HL-60/S4 (cell line): ENCODE data around the gene DCST2.

Experiments
- in situ Hi-C: fragments of 300-500 bp; cut with MboI; formaldehyde crosslinking; loops from 2 replicates; pipeline ENCODE4 v1.14.3; 2022; ENCODE audit warnings: low sequenced_read_pairs

The DCST2 gene

DNA sequence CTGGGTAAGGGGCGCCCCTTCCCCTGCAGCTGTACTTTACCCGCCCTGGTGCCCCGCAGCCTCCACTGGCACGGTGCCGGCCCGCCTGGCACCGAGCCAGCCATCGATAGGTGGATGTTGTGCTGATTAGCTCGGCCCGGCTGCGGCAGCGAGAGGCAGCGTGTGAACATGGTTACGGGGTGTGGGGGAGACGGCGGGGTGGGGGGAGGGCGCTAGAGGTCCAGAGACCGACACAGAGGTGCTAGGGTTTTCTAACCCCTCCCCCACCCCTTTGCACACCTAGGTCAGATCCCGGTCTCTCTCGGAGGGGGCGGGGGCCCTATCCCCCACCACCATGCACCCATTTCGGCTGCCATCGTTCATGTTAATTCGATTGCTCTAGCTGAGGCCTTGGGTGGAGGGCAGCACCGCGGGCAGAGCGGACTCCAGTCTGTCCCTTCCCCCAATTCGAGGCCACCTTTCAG is 36.6 kb upstream of the DCST2 start:
- in situ Hi-C loops: loop anchor here (25.0 kb wide), 1 partner anchor 508 kb away; the partner anchor contains the start of genes CHRNB2 and UBE2Q1

DNA sequence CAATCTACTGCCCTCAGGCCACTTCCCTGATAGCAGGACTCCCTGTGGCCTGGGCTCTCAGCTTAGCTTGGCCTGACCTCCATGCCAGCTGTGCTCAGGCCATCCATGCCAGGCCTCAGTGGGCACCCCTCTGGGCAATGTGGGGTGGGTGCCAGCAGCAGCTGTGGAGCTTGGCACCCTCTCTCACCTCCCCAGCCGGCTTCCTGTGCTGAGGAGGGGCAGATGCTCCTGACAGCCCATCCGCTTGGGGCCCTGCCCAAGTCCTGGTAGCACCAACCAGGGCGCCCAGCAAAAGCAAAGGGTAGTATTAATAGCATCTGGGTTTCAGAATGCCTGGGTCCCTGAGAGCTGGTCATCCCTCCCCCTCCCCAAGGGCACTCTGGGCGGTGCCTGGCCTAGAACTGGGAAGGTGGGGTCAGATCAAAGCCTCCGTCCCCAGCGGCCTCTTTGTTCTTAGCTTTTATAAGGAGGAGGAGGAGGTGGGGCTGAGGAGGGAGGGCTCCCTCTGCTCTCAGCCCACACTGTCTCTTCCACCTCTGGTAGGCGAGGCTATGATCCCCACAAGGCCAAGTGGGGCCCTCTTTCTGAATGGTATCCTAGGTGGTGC is 36.1 kb upstream of the DCST2 start:
- in situ Hi-C loops: loop anchor here (25.0 kb wide), 1 partner anchor 507 kb away; the partner anchor contains the start of genes CHRNB2 and UBE2Q1

DNA sequence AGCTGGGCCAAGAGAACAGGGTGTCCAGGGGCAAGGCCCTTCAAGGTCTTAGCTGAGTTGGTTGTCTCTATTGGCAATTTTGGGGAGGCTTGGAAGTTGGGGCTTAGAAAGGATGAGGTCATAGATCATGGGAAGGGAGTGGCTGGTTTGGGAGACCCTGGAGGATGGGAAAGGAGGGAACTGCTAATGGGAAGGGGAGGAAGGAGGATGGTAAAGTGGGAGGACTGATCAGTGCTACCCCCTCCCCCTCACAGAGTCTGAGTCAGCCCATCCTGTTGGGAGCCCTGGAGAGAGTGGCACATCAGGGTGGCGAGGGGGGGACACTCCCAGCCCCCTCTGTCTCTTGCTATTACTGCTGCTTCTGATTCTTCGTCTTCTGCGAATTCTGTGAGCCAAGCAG is 35.0 kb upstream of the DCST2 start:
- in situ Hi-C loops: loop anchor here (25.0 kb wide), 1 partner anchor 506 kb away; the partner anchor contains the start of genes CHRNB2 and UBE2Q1

DNA sequence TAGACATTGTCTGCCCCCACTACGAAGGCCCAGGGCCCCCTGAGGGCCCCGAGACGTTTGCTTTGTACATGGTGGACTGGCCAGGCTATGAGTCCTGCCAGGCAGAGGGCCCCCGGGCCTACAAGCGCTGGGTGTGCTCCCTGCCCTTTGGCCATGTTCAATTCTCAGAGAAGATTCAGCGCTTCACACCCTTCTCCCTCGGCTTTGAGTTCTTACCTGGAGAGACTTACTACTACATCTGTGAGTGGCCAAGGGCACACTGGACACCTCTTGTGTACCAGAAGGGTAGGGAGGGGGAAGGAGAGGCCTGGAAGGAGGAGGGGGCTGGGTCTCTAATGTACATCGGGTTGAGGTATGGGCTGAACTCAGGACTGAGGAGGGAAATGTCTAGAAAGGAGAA is 33.2 kb upstream of the DCST2 start:
- in situ Hi-C loops: loop anchor here (25.0 kb wide), 1 partner anchor 504 kb away; the partner anchor contains the start of genes CHRNB2 and UBE2Q1

DNA sequence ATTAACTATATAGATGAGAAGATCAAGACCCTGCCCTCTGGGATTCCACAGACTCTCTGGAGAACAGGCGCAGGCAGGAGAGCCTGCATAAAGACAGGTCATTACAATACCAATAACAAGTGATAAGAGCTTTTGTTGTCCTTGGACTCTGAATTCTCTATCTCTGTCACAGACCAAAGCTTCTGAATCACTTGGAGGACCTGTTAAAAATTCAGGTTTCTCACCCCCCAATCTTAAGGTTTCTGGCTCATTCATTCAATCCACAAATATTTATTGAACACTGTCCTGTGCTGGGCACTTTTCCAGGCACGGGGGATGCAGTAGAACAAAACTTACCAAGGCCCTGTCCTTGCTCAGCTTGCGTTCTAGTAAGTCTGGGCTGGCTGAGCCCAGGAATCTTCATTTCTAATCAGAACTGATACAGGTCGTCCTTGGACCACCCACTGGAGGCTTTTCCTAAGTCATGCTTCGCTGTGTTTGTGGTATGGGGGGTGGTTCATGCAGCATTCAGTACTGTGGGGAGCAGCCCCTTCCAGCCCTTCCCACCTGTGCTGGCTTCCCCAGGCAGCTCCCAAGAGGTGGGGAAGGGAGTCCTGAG is 31.4 kb upstream of the DCST2 start:
- in situ Hi-C loops: loop anchor here (25.0 kb wide), 1 partner anchor 503 kb away; the partner anchor contains the start of genes CHRNB2 and UBE2Q1

DNA sequence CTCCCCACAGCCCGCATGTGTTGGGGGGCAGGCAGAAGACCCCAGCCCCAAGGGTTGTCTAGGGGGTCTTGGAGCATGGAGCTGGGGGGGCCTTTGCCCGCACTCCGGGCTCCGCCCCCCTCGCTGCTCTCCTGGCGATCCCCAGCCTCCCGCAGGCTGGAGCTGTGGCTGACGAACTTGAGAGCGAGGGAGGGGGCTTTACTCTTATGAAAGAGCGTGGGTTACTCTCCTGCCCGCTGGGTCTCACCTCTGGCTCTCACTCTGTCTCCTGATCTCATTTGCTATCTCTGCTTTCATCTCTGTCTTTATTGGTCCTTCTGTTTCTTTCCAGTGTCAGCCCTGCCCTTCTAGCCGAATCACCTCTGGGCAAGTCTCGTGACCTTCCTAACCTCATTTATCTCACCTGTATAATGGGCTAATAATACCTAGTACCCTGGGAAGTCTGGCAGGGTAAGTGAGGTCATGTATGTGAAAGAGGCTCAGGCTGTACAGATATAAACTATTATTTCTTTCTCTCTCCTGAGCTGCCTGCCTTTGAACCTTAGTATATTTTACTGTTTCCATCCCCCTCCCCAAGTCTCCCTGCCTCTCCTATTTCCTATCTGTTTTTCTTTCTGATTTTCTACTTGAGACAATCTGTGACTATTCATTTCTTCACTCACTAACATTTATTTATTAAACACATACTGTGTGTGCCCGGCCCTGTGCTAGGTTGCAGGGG is 30.7 kb upstream of the DCST2 start:
- in situ Hi-C loops: loop anchor here (25.0 kb wide), 1 partner anchor 502 kb away; the partner anchor contains the start of genes CHRNB2 and UBE2Q1

DNA sequence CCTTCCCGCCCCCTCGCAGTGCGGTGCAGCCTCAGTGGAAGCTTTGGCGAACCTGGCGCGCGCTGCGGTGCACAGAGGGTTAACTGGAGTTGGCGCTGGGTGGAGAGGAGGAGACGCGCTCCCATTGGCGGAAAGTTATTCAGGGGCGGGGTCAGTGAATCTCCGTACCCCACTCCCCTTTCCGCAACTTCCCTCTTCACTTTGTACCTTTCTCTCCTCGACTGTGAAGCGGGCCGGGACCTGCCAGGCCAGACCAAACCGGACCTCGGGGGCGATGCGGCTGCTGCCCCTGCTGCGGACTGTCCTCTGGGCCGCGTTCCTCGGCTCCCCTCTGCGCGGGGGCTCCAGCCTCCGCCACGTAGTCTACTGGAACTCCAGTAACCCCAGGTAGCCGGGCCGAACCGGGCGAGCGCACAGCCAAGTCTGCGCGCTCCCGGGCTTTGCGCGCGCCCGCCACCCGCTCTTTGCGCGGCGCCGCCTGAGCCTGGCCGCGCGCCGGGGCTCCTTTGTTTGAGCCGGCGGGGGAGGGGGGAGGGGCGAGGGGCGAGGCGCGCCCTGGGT is 30.0 kb upstream of the DCST2 start, which contains the start of gene EFNA4:
EFNA4 (plus strand) TSS at position 191 of the 561 bp plus-strand sequence; CDS start at position 275, 84 bp downstream.
- in situ Hi-C loops: loop anchor here (25.0 kb wide), 1 partner anchor 501 kb away; the partner anchor contains the start of genes CHRNB2 and UBE2Q1

DNA sequence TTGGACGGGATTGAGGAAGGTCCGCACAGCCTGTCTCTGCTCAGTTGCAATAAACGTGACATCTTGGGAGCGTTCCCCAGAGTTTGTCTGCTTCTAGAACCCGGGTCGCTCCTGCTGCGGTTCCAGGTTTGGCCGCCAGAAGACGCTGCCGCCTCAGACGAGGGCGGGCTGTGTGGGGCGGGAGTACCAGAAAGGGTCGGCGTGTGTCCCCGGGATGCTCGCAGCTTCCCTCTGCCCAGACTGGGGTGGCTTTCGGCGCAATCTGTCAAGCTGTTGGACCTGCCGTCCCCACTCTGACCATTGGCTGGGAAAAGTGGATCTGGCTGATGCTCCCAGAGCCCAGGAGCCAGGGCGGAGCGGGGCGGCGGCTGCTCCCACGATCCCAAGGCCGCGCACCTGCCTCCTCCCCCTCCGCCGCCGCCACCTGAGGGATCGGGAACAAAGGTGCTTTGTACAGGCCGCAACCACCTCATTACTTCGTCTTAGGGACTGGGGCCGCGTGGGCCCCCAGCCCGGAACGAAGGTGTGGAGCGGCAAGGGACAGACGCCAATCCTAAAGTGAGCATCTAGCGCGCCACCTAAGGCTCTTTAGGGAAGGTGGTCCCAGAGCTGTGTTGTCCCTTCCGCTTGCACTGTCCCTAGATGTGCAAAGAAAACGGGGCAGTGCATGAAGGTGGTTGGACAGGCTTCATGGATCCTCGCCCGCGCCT is 29.3 kb upstream of the DCST2 start:
- in situ Hi-C loops: loop anchor here (25.0 kb wide), 1 partner anchor 501 kb away; the partner anchor contains the start of genes CHRNB2 and UBE2Q1

DNA sequence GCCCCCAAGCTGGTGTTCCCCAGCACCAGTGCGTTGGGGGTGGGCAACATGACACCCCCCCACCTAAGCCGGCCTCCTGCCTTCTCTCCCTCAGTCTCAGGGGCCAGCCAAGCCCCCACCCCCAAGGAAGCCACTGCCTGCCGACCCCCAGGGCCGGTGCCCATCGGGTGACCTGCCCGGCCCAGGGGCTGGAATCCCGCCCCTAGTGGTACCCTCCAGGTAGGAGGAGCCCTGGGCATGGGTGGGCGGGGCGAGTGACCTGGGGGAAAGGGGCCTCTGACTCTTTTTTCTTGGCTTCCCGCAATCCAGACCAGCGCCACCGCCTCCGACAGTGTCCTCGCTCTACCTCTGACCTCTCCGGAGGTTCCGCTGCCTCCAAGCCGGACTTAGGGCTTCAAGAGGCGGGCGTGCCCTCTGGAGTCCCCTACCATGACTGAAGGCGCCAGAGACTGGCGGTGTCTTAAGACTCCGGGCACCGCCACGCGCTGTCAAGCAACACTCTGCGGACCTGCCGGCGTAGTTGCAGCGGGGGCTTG is 28.6 kb upstream of the DCST2 start:
- in situ Hi-C loops: loop anchor here (25.0 kb wide), 1 partner anchor 500 kb away; the partner anchor contains the start of genes CHRNB2 and UBE2Q1

DNA sequence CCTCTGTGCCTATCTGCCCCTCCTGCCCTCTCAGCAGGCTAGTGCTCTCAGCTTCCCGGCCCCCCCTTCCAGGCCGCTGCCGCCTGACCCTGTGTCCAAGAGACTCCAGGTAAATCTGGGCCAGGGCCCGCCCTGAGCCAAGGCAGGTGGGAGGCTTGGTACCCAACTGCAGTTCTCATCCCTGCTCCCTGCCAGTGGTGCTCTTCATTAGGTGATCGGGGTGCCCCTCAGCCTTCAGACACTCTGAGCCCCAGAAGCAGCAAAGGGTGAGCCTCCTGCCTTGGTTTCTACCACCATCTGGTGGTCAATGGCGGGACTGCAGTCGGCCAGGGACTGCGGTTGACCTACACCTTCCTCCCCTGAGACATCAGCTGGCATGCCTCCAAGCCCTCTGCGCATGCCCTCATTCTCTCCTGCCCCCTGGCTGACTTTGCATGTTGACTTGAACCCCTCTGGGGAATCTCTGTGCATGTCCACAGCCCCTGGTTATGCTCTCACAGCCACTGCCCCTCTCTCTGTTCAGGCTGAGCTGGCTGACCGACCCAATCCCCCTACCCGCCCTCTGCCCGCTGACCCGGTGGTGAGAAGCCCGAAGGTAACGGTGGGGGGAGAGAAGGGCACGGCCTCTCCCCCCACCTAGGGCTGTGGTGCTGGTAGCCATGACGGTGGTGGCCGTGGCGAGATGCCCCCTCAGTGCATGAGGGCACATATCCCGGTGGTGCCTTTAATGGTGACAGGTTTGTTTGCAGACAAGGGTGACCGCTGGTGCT is 28.0 kb upstream of the DCST2 start:
- in situ Hi-C loops: loop anchor here (25.0 kb wide), 1 partner anchor 499 kb away; the partner anchor contains the start of genes CHRNB2 and UBE2Q1

DNA sequence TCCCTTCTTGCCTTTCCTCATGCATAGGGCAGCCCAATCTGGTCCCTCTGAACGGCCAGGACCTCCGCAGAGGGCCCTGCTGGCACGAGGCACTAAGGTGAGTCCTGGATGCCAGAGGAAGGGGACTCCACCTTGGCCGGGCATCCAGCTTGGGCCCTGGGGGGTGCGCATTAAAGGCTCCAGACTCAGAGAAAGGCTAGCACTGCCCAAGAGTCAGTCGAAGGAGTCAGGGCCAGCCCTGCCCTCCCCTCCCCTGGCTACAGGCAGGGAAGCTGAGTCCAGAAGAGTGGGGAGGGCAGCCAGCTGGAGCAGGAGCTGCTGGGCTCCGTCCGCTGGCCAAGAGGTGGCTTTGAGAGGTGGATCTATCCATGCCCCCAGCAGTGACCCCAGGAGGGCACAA is 27.2 kb upstream of the DCST2 start:
- in situ Hi-C loops: loop anchor here (25.0 kb wide), 1 partner anchor 498 kb away; the partner anchor contains the start of genes CHRNB2 and UBE2Q1

DNA sequence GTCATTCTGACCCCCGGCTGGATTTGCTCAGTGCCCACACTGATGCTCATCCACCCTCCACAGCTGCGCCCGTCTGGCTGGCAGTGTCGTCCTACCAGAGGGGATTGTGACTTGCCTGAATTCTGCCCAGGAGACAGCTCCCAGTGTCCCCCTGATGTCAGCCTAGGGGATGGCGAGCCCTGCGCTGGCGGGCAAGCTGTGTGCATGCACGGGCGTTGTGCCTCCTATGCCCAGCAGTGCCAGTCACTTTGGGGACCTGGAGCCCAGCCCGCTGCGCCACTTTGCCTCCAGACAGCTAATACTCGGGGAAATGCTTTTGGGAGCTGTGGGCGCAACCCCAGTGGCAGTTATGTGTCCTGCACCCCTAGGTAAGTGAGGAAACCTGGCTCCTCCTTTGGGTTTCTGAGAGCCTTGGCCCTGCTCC is 24.2 kb upstream of the DCST2 start:
- in situ Hi-C loops: loop anchor here (25.0 kb wide), 1 partner anchor 495 kb away; the partner anchor contains the start of genes CHRNB2 and UBE2Q1

DNA sequence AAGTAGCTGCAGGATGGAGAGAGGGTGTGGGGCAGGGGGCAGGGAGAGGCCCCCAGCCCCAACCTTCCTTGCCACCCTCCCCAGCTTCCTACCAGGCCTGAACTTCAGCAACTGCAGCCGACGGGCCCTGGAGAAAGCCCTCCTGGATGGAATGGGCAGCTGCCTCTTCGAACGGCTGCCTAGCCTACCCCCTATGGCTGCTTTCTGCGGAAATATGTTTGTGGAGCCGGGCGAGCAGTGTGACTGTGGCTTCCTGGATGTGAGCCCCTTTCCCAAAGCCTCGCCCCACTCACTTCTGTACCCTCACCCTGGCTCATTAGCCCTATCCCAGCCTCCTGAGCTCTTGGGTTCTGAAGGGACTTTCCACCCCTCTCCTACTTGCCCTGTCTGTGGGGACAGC is 23.5 kb upstream of the DCST2 start:
- in situ Hi-C loops: loop anchor here (25.0 kb wide), 1 partner anchor 495 kb away; the partner anchor contains the start of genes CHRNB2 and UBE2Q1

DNA sequence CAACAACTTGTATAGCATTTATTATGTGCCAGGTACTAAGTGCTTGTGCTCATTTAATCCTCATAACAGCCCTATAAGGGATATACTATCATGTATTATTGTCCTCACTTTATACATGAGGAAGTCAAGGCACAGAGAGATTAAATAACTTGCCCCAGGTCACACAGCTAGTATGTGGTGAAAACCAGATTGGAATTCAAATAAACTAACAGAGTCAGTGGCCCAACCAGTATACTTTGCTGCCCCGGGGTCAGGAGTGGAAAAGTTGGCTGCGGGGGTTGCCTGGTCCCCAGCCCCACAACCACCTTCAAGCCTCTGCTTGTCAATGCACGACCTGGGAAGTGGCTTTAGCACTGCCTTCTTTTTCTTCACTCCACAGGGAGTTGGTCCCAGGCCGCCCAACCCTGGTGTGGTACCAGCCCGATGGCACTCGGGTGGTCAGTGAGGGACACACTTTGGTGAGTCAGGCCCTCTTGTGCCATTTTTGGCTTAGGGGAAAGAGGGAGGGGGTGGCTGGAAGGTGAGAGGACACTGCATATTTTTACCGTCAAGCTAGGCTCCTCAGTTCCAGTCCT is 20.0 kb upstream of the DCST2 start:
- in situ Hi-C loops: loop anchor here (25.0 kb wide), 1 partner anchor 491 kb away; the partner anchor contains the start of genes CHRNB2 and UBE2Q1

DNA sequence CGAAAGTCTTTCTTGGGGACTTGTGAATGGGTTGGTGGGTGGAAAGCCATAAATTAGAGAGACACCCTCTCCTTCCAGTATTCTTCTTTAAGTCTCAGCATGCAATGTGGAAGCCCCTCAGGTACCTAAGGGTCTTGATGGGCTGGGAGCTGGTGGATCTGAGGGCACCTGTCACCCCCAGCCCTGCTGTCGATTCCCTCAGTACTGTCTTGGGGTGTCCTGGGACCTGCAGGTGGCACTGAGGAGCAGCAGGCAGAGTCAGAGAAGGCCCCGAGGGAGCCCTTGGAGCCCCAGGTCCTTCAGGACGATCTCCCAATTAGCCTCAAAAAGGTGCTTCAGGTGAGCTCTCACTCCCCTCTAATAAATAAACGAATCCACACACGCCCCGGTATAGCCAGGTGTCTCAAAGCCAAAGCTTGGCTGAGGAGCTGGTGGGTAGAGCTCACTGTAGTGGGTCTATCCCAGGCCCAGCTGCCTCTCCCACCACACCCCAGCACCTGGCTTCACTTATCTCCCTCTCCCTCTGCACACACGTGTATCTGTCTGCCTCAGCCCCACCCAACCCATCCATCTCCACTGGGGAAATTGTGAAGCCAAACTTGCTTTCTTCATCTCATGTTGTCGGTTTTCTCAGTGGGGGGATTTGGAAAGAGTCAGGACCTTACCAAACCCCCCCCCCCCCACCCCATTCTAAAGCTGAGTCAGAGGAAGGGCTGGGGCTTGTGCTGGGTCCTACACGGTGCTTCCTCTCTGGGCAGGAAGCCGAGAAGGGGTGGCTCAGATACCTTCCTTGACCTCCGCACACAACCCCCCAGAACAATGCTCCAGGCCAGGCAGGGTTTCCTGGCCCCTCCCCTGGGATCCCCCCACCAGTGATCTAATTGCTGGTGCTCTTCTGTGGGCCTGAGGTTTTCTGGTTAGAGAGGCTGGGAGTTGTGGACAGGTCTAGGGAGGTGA is 19.1 kb upstream of the DCST2 start:
- in situ Hi-C loops: loop anchor here (25.0 kb wide), 1 partner anchor 490 kb away; the partner anchor contains the start of genes CHRNB2 and UBE2Q1

DNA sequence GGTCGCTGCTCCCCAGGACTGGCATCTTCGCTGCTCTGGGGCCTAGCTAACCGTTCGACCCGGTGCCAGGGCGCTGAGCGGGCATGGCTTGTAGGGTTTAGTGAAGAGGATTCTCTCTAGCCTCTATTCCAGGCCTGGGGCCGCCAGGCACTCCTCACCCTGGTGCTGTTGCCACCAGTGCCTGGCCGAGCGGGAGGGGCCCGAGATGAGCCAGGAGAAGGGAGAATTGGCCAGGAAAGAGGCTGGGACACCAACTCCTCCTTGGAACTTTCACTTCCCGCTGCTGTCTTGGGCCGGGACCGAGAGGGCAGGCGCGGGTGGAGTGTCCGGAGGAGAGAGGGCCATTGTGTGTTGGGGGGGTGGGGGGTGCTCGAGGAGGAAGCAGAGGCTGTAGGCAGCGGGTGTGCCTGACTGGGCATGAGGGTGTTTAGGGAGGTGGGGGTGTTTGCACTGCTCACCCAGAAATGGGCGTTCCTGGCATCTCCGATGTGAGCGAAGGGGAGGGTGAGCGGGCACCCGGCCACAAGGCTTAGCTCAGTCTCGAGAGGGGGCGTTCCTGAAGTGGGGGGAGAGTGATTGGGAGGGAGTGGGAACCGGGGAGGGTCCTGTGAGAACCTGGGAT is 18.3 kb upstream of the DCST2 start:
- in situ Hi-C loops: loop anchor here (25.0 kb wide), 1 partner anchor 490 kb away; the partner anchor contains the start of genes CHRNB2 and UBE2Q1
